Measurements from ENCODE around the gene AQP12A.

AQP12A gene

DNA sequence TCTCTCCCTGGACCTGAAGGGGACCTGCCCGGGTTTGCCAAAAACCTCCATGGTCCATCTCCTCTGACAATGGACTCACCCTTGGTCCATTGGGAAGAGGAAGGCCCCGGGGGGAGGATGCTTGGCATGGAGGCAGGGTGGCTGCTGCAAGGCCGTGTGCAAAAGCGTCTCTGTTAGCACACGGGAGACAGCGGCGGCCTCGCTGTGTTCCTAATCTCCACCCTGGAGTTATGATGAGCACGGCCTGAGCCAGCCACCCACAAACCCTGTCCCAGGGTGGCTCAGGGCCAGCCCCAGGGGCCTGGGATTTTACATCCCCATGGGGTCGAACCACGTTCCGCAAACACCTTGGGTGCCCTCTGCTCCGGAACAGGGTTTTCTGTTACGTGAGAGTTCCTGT lies 35.8 kb downstream of the AQP12A start:
- TF ChIP-seq, protein P1, sequence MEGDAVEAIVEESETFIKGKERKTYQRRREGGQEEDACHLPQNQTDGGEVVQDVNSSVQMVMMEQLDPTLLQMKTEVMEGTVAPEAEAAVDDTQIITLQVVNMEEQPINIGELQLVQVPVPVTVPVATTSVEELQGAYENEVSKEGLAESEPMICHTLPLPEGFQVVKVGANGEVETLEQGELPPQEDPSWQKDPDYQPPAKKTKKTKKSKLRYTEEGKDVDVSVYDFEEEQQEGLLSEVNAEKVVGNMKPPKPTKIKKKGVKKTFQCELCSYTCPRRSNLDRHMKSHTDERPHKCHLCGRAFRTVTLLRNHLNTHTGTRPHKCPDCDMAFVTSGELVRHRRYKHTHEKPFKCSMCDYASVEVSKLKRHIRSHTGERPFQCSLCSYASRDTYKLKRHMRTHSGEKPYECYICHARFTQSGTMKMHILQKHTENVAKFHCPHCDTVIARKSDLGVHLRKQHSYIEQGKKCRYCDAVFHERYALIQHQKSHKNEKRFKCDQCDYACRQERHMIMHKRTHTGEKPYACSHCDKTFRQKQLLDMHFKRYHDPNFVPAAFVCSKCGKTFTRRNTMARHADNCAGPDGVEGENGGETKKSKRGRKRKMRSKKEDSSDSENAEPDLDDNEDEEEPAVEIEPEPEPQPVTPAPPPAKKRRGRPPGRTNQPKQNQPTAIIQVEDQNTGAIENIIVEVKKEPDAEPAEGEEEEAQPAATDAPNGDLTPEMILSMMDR (IDR thresholded peaks at IDR 0.05; ENCODE audit: insufficient read depth, low read depth, low read length, missing control alignments): no peak

DNA sequence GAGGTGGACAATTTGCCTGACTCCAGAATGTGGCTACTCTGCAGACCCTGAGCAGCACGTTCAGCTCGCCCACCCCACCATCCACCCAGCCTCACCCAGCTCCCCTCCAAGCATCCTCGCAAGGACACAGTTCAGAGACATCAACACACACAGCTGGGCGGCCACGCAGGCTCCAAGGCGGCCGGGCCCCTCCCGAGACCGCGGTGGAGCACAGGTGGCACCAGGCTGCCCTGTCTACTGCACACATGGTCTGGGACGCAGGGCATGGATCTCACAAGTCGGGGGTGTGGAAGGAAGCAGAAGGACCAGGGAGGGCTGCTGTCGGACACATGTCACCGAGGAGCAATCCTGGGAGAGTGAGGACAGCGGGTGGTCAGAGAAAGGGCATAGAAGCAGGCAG lies 36.2 kb downstream of the AQP12A start:
- no peak for DNase-seq (ENCODE audit: low read depth)
- H3K4me3 ChIP-seq (ENCODE audit: low read length): no peak overlapping the region
- TF ChIP-seq, protein P1 (IDR thresholded peaks at IDR 0.05; ENCODE audit: insufficient read depth, low read depth, low read length, missing control alignments): no peak

More for the DNA sequence above, 35.8 kb downstream of the AQP12A start:
- no peak for DNase-seq (ENCODE audit: low read depth)
- no peak overlapping the region for H3K4me3 ChIP-seq (ENCODE audit: low read length)

DNA sequence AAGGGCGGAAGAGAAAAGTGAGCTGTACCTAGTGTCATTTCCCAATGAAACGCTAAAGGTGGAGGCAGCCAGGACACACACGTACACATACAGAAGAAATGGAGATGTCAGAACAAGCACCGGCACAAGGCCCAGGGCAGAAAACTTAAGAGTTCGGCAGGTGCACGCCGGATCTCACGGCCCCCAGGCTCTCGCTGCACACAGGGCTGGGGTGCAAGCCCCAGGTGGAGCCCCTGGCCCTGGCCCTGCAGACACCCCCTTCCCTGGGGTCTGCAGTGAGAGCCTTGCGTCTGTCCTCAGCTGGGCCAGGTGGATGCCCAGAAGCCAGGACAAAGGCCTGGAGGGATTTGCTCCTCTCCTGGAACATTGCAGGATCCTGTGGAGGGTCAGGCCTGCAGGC lies 36.7 kb downstream of the AQP12A start:
- TF ChIP-seq, protein P1 (IDR thresholded peaks at IDR 0.05; ENCODE audit: insufficient read depth, low read depth, low read length, missing control alignments): no peak
- no peak overlapping the region for H3K4me3 ChIP-seq (ENCODE audit: low read length)
- DNase-seq (ENCODE audit: low read depth): no peak

DNA sequence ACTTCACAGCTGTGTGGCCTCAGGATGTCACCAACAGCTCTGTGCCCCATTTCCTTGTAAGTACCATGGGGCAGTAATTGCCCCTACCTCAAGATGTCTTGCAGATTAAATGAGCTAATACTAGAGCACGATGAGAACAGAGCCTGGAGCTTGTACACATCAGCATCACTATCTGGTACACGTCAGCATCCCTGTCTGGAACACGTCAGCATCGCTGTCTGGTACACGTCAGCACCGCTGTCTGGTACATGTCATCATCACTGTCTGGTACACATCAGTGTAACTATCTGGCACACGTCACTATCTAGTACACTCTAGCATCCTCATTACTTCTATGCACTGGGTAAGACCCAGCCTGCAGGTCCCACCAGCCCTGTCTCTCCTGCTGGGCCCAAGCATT lies 37.2 kb downstream of the AQP12A start:
- no peak for DNase-seq (ENCODE audit: low read depth)
- no peak overlapping the region for H3K4me3 ChIP-seq (ENCODE audit: low read length)
- TF ChIP-seq, protein P1 (IDR thresholded peaks at IDR 0.05; ENCODE audit: insufficient read depth, low read depth, low read length, missing control alignments): no peak

DNA sequence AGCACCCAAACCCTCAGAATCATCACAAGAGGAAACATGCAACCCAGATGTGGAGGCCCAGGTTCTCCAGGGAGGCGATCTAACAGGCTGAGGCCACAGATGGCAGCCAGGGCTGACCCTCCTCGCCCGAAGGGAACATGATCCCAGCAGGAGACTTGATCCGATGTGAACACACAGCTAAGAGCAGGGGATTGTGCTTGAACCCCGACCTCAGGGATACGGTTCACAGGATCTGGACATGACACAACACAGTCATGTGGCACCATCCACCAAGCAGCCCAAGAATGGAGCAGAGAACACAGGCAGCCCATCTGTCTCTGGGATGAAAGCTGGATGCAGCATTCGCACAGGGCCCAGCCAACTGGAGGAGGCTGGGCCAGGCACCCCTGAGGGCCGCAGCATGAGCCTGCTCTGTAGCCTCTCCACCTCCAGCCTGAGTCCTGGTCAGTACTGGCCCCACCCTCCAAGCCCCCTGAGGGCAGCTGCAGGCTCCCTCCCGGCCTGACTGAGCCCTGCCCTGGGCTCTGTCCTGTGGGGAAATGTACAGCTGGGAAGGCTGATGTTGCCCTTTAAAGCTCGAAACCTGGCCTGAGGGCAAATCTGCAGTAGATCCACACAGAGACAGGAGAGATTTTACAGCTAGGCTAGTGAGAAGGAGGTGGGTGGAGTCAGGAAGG lies 39.0 kb downstream of the AQP12A start:
- no peak for DNase-seq (ENCODE audit: low read depth)
- TF ChIP-seq, protein P1 (IDR thresholded peaks at IDR 0.05; ENCODE audit: insufficient read depth, low read depth, low read length, missing control alignments): no peak
- no peak overlapping the region for H3K4me3 ChIP-seq (ENCODE audit: low read length)

DNA sequence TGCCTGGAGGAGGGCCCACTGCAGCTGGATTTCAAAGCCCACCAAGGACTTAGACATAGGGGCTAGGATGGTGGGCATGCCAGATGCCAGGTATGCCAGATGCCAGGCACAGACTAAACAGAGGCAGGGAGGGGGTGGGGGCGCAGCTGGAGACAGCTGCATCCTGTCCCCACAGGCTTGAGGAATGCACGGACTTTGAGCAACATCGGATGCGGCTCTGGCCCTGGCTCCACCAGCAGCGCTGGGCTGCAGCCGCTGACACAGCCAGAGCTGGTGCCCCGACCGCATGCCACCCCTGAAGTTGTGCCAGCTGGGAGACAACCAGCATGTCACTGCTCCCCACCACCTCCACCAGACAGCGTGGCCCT lies 39.5 kb downstream of the AQP12A start:
- TF ChIP-seq, protein P1 (IDR thresholded peaks at IDR 0.05; ENCODE audit: insufficient read depth, low read depth, low read length, missing control alignments): no peak
- DNase-seq (ENCODE audit: low read depth): no peak
- no peak overlapping the region for H3K4me3 ChIP-seq (ENCODE audit: low read length)

DNA sequence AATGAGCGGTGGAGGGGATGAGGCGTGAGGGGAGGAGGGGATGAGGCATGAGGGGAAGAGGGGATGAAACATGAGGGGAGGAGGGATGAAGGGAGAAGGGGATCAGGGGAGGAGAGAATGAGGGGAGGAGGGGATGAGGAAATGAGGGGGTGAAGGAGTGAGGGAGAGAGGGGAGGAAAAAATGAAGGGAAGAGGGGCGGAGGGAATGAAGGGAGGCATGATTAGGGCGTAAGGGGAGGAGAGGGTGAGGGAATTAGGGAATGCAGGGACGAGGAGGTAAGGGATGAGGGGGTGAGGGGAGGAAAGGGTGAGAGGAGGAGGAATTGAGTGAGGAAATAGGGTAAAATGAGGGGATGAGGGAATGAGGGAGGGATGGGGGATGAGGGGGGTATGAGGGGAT lies 40.5 kb downstream of the AQP12A start:
- TF ChIP-seq, protein P1 (IDR thresholded peaks at IDR 0.05; ENCODE audit: insufficient read depth, low read depth, low read length, missing control alignments): no peak
- DNase-seq (ENCODE audit: low read depth): no peak
- no peak overlapping the region for H3K4me3 ChIP-seq (ENCODE audit: low read length)

All from epithelial cell of esophagus (primary cell).